Measurements from ENCODE around the gene SLC7A6.

- TF ChIP-seq CTCF (IDR thresholded peaks at IDR 0.05; ENCODE audit: poor library complexity): no peak
- no peak for TF ChIP-seq EZH2phosphoT487 (IDR thresholded peaks at IDR 0.05; ENCODE audit: low read depth, severe bottlenecking, unreplicated experiment)
- TF ChIP-seq EZH2 (IDR thresholded peaks at IDR 0.05; ENCODE audit: borderline replicate concordance): no peak
Measured at GRCh38 chr16:68335175-68335574, 70.8 kb downstream of the SLC7A6 start.
